B cell (primary cell): Measurements from ENCODE around the gene AQP9. TPM values are rescaled to one million over a fixed set of nuclear protein-coding genes. Genes with fewer than 3 reads are reported as not detected.

Source experiments
- ATAC-seq: fragments of 200-7000 bp; cut with Tn5 transposase; one replicate; pipeline ENCODE4 v1.10.0; 2021; ENCODE audit warnings: low read depth, mild to moderate bottlenecking, moderate number of reproducible peaks, moderate library complexity
- CTCF ChIA-PET: fragments of 350-600 bp; sonication (Branson Sonifier 250); formaldehyde crosslinking; loops from one replicate; lab custom pipeline; 2021; ENCODE audit warnings: antibody characterized with exemption, inconsistent platforms; lab: Charles Lee
- POLR2A ChIA-PET: fragments of 350-600 bp; sonication (Branson Sonifier 250); formaldehyde crosslinking; loops from one replicate; lab custom pipeline; 2021; ENCODE audit warnings: antibody characterized with exemption; lab: Charles Lee
- DNase-seq: peaks from one replicate; pipeline ENCODE4 v3.0.0; 2013
- H2AFZ ChIP-seq: 2 replicates; pipeline ENCODE4 v1.6.1; 2012; ENCODE audit warnings: mild to moderate bottlenecking, low read depth, low read length; ENCODE audit not compliant: insufficient read depth, poor library complexity, severe bottlenecking
- H3K27ac ChIP-seq, 2 donors: 1 replicate in 1 of 2; 2 replicates in 1 of 2; pipeline ENCODE4 v1.5.1; 2012 to 2013; ENCODE audit warnings: low read length in 2 of 2, mild to moderate bottlenecking in 2 of 2, moderate library complexity in 1 of 2
- H3K27me3 ChIP-seq, 4 experiments: fragments of 200-600 bp in 1 of 4; sonication (generic) in 1 of 4; replicated peaks in 1 of 4; 1 replicate in 2 of 4; 2 replicates in 2 of 4; pipeline versions ENCODE4 v1.6.1 to v1.7.0; 2013 to 2016; ENCODE audit warnings: low read length in 3 of 4, mild to moderate bottlenecking in 2 of 4, mixed read lengths in 1 of 4, moderate library complexity in 1 of 4; ENCODE audit not compliant: insufficient read depth in 4 of 4, control insufficient read depth in 3 of 4; ENCODE audit errors: control extremely low read depth in 1 of 4
- H3K36me3 ChIP-seq, 2 experiments: replicated peaks in 1 of 2; 1 replicate in 1 of 2; 2 replicates in 1 of 2; pipeline versions ENCODE4 v1.6.1 to v1.7.1; 2013; ENCODE audit warnings: low read length in 1 of 2; ENCODE audit not compliant: insufficient read depth in 2 of 2, control insufficient read depth in 1 of 2; ENCODE audit errors: control extremely low read depth in 1 of 2, extremely low read depth in 1 of 2
- H3K4me1 ChIP-seq, 2 donors: fragments of 200-600 bp in 1 of 2; sonication (generic) in 1 of 2; 1 replicate in 1 of 2; 2 replicates in 1 of 2; pipeline versions ENCODE4 v1.5.1 to v1.6.1; 2013 to 2017; ENCODE audit warnings: low read length in 2 of 2; ENCODE audit not compliant: control insufficient read depth in 2 of 2, insufficient read depth in 2 of 2
- H3K4me2 ChIP-seq: replicated peaks from 2 replicates; pipeline ENCODE3; 2012; ENCODE audit warnings: mild to moderate bottlenecking, low read depth, low read length; ENCODE audit not compliant: poor library complexity, severe bottlenecking
- H3K4me3 ChIP-seq, 5 experiments: fragments of 200-600 bp in 1 of 5; sonication (generic) in 1 of 5; 1 replicate in 3 of 5; 2 replicates in 2 of 5; pipeline versions ENCODE4 v1.5.1 to v1.7.0; 2011 to 2016; ENCODE audit warnings: low read length in 4 of 5, mild to moderate bottlenecking in 4 of 5, low read depth in 2 of 5, control low read depth in 1 of 5, moderate library complexity in 1 of 5; ENCODE audit not compliant: insufficient read depth in 1 of 5; ENCODE audit errors: control extremely low read depth in 1 of 5, extremely low read depth in 1 of 5
- H3K79me2 ChIP-seq: fragments of 200-600 bp; sonication (generic); one replicate; pipeline ENCODE4 v1.6.0; 2016; ENCODE audit warnings: low read length; ENCODE audit not compliant: control insufficient read depth, insufficient read depth
- H3K9ac ChIP-seq: fragments of 200-600 bp; sonication (generic); 2 replicates; pipeline ENCODE4 v1.6.1; 2017; ENCODE audit warnings: mild to moderate bottlenecking, low read length, moderate library complexity
- H3K9me3 ChIP-seq, 3 donors: one replicate each; pipeline versions ENCODE4 v1.6.1 to v1.7.1; 2013; ENCODE audit warnings: low read length in 2 of 3; ENCODE audit not compliant: control insufficient read depth in 2 of 3, insufficient read depth in 1 of 3; ENCODE audit errors: control extremely low read depth in 1 of 3
- H4K20me1 ChIP-seq: 2 replicates; pipeline ENCODE4 v1.6.0; 2012; ENCODE audit warnings: mild to moderate bottlenecking, low read length; ENCODE audit not compliant: insufficient read depth, control insufficient read depth, poor library complexity, severe bottlenecking
- H3K27ac Mint-ChIP-seq: one replicate; pipeline ENCODE4 v1.8.0; 2021; ENCODE audit warnings: mixed read lengths
- H3K27me3 Mint-ChIP-seq: one replicate; pipeline ENCODE4 v1.8.0; 2021; ENCODE audit warnings: mixed read lengths
- H3K4me1 Mint-ChIP-seq: one replicate; pipeline ENCODE4 v1.8.0; 2021; ENCODE audit warnings: mixed read lengths
- H3K4me3 Mint-ChIP-seq: one replicate; pipeline ENCODE4 v1.8.0; 2021; ENCODE audit warnings: mixed read lengths
- H3K9me3 Mint-ChIP-seq: one replicate; pipeline ENCODE4 v1.8.0; 2022; ENCODE audit warnings: mixed read lengths; ENCODE audit not compliant: insufficient read depth
- CTCF ChIP-seq: fragments of 200-600 bp; IDR thresholded peaks from one replicate; pipeline ENCODE4 v1.8.0; 2022; ENCODE audit warnings: antibody characterized with exemption, mild to moderate bottlenecking
- EZH2 ChIP-seq: IDR thresholded peaks from 2 replicates; pipeline ENCODE4 v1.6.1; 2012; ENCODE audit warnings: borderline replicate concordance, low read depth, mild to moderate bottlenecking, moderate library complexity, low read length; ENCODE audit not compliant: insufficient read depth, poor library complexity, severe bottlenecking
- WGBS: methylation state at CpG from one replicate; pipeline ENCODE4 v1.1.5; 2013; ENCODE audit warnings: missing lambda C conversion rate; ENCODE audit not compliant: insufficient coverage; 5-methylcytosine and 5-hydroxymethylcytosine counted together
- intact Hi-C: fragments of 100-400 bp; cut with micrococcal nuclease; formaldehyde crosslinking; loops from one replicate; pipeline ENCODE4 v1.10.0; 2022
- polyA plus RNA-seq: library from polyadenylated mRNA; depleted of rRNA; stranded (reverse); fragments of >200 nt; gene quantifications from 2 replicates; pipeline ENCODE4 v1.2.3, GENCODE V29; 2012
- total RNA-seq, 2 donors: library from RNA; stranded (reverse); fragments of 120-200 nt in 1 of 2; gene quantifications; 1 replicate in 1 of 2; 2 replicates in 1 of 2; pipeline versions ENCODE4 v1.2.3 to v1.2.4, GENCODE V29; 2013 to 2022

AQP9 gene
- total and polyA plus RNA-seq, 2 donors (not counting 1 experiment from before 2014, with no cell fraction given): 0.10 TPM; not detected in 1

GRCh38 chr15:58118272-58118671 lies 19.9 kb upstream of the AQP9 start:
- TF ChIP-seq CTCF (no peak), EZH2 (no peak)
- Histone ChIP-seq H4K20me1 (no peaks in the 10 kb centered on the region), H3K4me3 (no peak overlapping the region), H3K4me2 (no peak overlapping the region), H3K27ac (no peak overlapping the region), H3K9me3 (no peaks in the 10 kb centered on the region), H3K36me3 (no peaks in the 10 kb centered on the region), H3K9ac (no peak overlapping the region), H3K27me3 (peaks cover 0 to 4% (median 0%) of the 10 kb centered on the region in 4 experiments), H2AFZ (no peak overlapping the region), H3K4me1 (no peaks in the 10 kb centered on the region), H3K79me2 (no peaks in the 10 kb centered on the region)
- ChIA-PET POLR2A (no interaction called here), CTCF (no interaction called here)
- no peak for ATAC-seq
- Mint-ChIP-seq H3K4me3 (no peak overlapping the region), H3K4me1 (no peaks in the 10 kb centered on the region), H3K9me3 (no peaks in the 10 kb centered on the region), H3K27ac (no peak overlapping the region), H3K27me3 (peaks cover 13% of the 10 kb centered on the region)
- 100% methylated on average over 3 of the region's 5 CpGs for WGBS
- DNase-seq: no peak
- intact Hi-C loops: no loop called here

- no peaks in the 10 kb centered on the region for H3K36me3 ChIP-seq
- Mint-ChIP-seq H3K27ac (no peak overlapping the region), H3K27me3 (peaks cover 15% of the 10 kb centered on the region), H3K9me3 (no peaks in the 10 kb centered on the region), H3K4me1 (no peaks in the 10 kb centered on the region), H3K4me3 (no peak overlapping the region)
- H3K9ac ChIP-seq: no peak overlapping the region
- peaks cover 0 to 4% (median 0%) of the 10 kb centered on the region in 4 experiments for H3K27me3 ChIP-seq
- ChIA-PET CTCF (no interaction called here), POLR2A (no interaction called here)
- WGBS: no CpG with 5 or more reads among the region's 1 CpG
- DNase-seq (no peak), ATAC-seq (no peak)
- no peaks in the 10 kb centered on the region for H3K9me3 ChIP-seq
- intact Hi-C loops: no loop called here
- H3K27ac ChIP-seq: no peak overlapping the region
- H2AFZ ChIP-seq: no peak overlapping the region
- TF ChIP-seq EZH2: no peak
- no peak for TF ChIP-seq CTCF
- no peak overlapping the region for H3K4me2 ChIP-seq
- H3K4me3 ChIP-seq: no peak overlapping the region
- H3K4me1 ChIP-seq: no peaks in the 10 kb centered on the region
- no peaks in the 10 kb centered on the region for H4K20me1 ChIP-seq
- H3K79me2 ChIP-seq: no peaks in the 10 kb centered on the region
Observed at GRCh38 chr15:58119016-58119415, 19.2 kb upstream of the AQP9 start.
